ENCODE measurements around the gene AMBRA1. TPM values are rescaled to one million over a fixed set of nuclear protein-coding genes. Genes with fewer than 3 reads are reported as not detected.

AMBRA1 gene
- polyA plus RNA-seq, 1 of the 3 experiments (the other 2 are of a cell fraction): 10.4 TPM

- Histone ChIP-seq H3K9ac (no peak overlapping the region), H3K4me3 (ENCODE audit: low read depth in 2 of 2, low read length in 1 of 2) (no peak overlapping the region), H3K4me1 (ENCODE audit: control insufficient read depth in 1 of 2, insufficient read depth in 2 of 2, low read depth in 1 of 2, low read length in 1 of 2) (peaks cover 6 to 30% of the 10 kb centered on the region in 2 experiments; a peak in 2 of 4 replicates), H3K9me3 (no peaks in the 10 kb centered on the region), H3K79me2 (ENCODE audit: insufficient read depth) (no peaks in the 10 kb centered on the region; the same call in 1 of the 2 replicates), H2AFZ (ENCODE audit: low read depth) (no peak overlapping the region), H3F3A (replicated peaks; ENCODE audit: insufficient read depth) (peaks cover 11% of the 10 kb centered on the region), H3K9me2 (no peaks in the 10 kb centered on the region), H3K27me3 (ENCODE audit: insufficient read depth) (peaks cover 12% of the 10 kb centered on the region), H3K27ac (ENCODE audit: low read depth in 2 of 2, low read length in 1 of 2) (no peak overlapping the region), H3K4me2 (no peak overlapping the region), H3K36me3 (replicated peaks in 1 of 2; ENCODE audit: control insufficient read depth in 1 of 2, insufficient read depth in 2 of 2, low read length in 1 of 2) (peaks cover 0 to 8% of the 10 kb centered on the region in 2 experiments), H4K20me1 (ENCODE audit: insufficient read depth) (0 out of 2 replicates have a peak, but pooled peaks cover 8% of the 10 kb centered on the region)
- ChIA-PET POLR2A (no interaction called here), CTCF (interaction anchor here (5.9 to 7.6 kb wide), 2 partner anchors 146 to 155 kb away, joined by 105 to 204 read pairs; no protein-coding TSS in a partner anchor)
- WGBS (ENCODE audit: low lambda C conversion rate): 98% methylated on average over 22 of the region's 25 CpGs
- TF ChIP-seq GABPA (IDR thresholded peaks at IDR 0.05; ENCODE audit: low read depth) (no peak), RFX5 (IDR thresholded peaks at IDR 0.05; ENCODE audit: low read length) (no peak), FOXM1 (IDR thresholded peaks at IDR 0.05; ENCODE audit: low read depth) (no peak)
- DNase-seq: no peak
These were observed 207.7 kb downstream of the AMBRA1 start for GRCh38 chr11:46386005-46386578.

- CTCF ChIA-PET: interaction anchor here (1.9 to 5.9 kb wide), 3 partner anchors 39 to 156 kb away, joined by 4 to 105 read pairs (median 19); no protein-coding TSS in a partner anchor
- no peak overlapping the region for H3K9ac ChIP-seq
- POLR2A ChIA-PET: no interaction called here
- TF ChIP-seq FOXM1 (IDR thresholded peaks at IDR 0.05; ENCODE audit: low read depth) (no peak), FOSL2 (IDR thresholded peaks at IDR 0.05; ENCODE audit: borderline replicate concordance, low read depth) (no peak), RCOR1 (IDR thresholded peaks at IDR 0.05; ENCODE audit: low read length) (no peak), GABPA (IDR thresholded peaks at IDR 0.05; ENCODE audit: low read depth) (no peak), POLR2AphosphoS5 (IDR thresholded peaks at IDR 0.05; ENCODE audit: low read depth, low read length) (no peak), NFIC (IDR thresholded peaks at IDR 0.05; ENCODE audit: borderline replicate concordance) (no peak), CHD2 (IDR thresholded peaks at IDR 0.05; ENCODE audit: low read length, partially characterized antibody) (no peak), JUND (IDR thresholded peaks at IDR 0.05) (no peak), ELF1 (IDR thresholded peaks at IDR 0.05) (no peak), EP300 (IDR thresholded peaks at IDR 0.05; ENCODE audit: borderline replicate concordance in 1 of 2, low read depth in 1 of 2, low read length in 1 of 2) (no peak), SIN3A (IDR thresholded peaks at IDR 0.05; ENCODE audit: borderline replicate concordance, low read depth, low read length) (no peak), TAF1 (IDR thresholded peaks at IDR 0.05; ENCODE audit: borderline replicate concordance, low read depth, low read length) (no peak), TEAD4 (IDR thresholded peaks at IDR 0.05; ENCODE audit: borderline replicate concordance, insufficient read depth) (no peak), USF1 (IDR thresholded peaks at IDR 0.05; ENCODE audit: borderline replicate concordance, low read depth) (no peak)
- TF ChIP-seq, protein P1, sequence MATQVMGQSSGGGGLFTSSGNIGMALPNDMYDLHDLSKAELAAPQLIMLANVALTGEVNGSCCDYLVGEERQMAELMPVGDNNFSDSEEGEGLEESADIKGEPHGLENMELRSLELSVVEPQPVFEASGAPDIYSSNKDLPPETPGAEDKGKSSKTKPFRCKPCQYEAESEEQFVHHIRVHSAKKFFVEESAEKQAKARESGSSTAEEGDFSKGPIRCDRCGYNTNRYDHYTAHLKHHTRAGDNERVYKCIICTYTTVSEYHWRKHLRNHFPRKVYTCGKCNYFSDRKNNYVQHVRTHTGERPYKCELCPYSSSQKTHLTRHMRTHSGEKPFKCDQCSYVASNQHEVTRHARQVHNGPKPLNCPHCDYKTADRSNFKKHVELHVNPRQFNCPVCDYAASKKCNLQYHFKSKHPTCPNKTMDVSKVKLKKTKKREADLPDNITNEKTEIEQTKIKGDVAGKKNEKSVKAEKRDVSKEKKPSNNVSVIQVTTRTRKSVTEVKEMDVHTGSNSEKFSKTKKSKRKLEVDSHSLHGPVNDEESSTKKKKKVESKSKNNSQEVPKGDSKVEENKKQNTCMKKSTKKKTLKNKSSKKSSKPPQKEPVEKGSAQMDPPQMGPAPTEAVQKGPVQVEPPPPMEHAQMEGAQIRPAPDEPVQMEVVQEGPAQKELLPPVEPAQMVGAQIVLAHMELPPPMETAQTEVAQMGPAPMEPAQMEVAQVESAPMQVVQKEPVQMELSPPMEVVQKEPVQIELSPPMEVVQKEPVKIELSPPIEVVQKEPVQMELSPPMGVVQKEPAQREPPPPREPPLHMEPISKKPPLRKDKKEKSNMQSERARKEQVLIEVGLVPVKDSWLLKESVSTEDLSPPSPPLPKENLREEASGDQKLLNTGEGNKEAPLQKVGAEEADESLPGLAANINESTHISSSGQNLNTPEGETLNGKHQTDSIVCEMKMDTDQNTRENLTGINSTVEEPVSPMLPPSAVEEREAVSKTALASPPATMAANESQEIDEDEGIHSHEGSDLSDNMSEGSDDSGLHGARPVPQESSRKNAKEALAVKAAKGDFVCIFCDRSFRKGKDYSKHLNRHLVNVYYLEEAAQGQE (IDR thresholded peaks at IDR 0.05; ENCODE audit: low read depth, low read length): no peak
- TF ChIP-seq, protein P2, sequence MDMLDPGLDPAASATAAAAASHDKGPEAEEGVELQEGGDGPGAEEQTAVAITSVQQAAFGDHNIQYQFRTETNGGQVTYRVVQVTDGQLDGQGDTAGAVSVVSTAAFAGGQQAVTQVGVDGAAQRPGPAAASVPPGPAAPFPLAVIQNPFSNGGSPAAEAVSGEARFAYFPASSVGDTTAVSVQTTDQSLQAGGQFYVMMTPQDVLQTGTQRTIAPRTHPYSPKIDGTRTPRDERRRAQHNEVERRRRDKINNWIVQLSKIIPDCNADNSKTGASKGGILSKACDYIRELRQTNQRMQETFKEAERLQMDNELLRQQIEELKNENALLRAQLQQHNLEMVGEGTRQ (IDR thresholded peaks at IDR 0.05; ENCODE audit: borderline replicate concordance, low read depth, low read length): no peak
- TF ChIP-seq, protein P3, sequence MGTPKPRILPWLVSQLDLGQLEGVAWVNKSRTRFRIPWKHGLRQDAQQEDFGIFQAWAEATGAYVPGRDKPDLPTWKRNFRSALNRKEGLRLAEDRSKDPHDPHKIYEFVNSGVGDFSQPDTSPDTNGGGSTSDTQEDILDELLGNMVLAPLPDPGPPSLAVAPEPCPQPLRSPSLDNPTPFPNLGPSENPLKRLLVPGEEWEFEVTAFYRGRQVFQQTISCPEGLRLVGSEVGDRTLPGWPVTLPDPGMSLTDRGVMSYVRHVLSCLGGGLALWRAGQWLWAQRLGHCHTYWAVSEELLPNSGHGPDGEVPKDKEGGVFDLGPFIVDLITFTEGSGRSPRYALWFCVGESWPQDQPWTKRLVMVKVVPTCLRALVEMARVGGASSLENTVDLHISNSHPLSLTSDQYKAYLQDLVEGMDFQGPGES (IDR thresholded peaks at IDR 0.05; ENCODE audit: low read depth, low read length): no peak
- H3K36me3 ChIP-seq (replicated peaks in 1 of 2; ENCODE audit: control insufficient read depth in 1 of 2, insufficient read depth in 2 of 2, low read length in 1 of 2): peaks cover 0 to 8% of the 10 kb centered on the region in 2 experiments
- H3K4me3 ChIP-seq (ENCODE audit: low read depth in 2 of 2, low read length in 1 of 2): no peak overlapping the region
- no peak overlapping the region for H2AFZ ChIP-seq (ENCODE audit: low read depth)
- H3K27ac ChIP-seq (ENCODE audit: low read depth in 2 of 2, low read length in 1 of 2): no peak overlapping the region
- no peaks in the 10 kb centered on the region; the same call in 1 of the 2 replicates for H3K79me2 ChIP-seq (ENCODE audit: insufficient read depth)
- no peak overlapping the region for H3K4me2 ChIP-seq
- H4K20me1 ChIP-seq (ENCODE audit: insufficient read depth): 0 out of 2 replicates have a peak, but pooled peaks cover 3% of the 10 kb centered on the region
- H3F3A ChIP-seq (replicated peaks; ENCODE audit: insufficient read depth): peaks cover 11% of the 10 kb centered on the region
- DNase-seq: no peak
- no peaks in the 10 kb centered on the region for H3K9me2 ChIP-seq
- 98% methylated on average over 20 of the region's 47 CpGs for WGBS (ENCODE audit: low lambda C conversion rate)
- peaks cover 5% of the 10 kb centered on the region for H3K27me3 ChIP-seq (ENCODE audit: insufficient read depth)
- no peaks in the 10 kb centered on the region for H3K9me3 ChIP-seq
- H3K4me1 ChIP-seq (ENCODE audit: control insufficient read depth in 1 of 2, insufficient read depth in 2 of 2, low read depth in 1 of 2, low read length in 1 of 2): peaks cover 9 to 26% of the 10 kb centered on the region in 2 experiments; a peak in 2 of 4 replicates
These were observed 208.4 kb downstream of the AMBRA1 start for GRCh38 chr11:46385169-46386004.
